IMR-90 (cell line): ENCODE data around the gene ME3. TPM values are rescaled to one million over a fixed set of nuclear protein-coding genes. Genes with fewer than 3 reads are reported as not detected.

ENCODE experiments used
- ATAC-seq: fragments of 200-7000 bp; cut with Tn5 transposase; 2 replicates; pipeline ENCODE4 v1.9.1; 2020; ENCODE audit warnings: low read depth, mild to moderate bottlenecking, moderate library complexity
- BruUV-seq: library from RNA; stranded (reverse); fragments of 400-500 nt; replicated peaks from 2 replicates; lab custom pipeline; 2021; lab: Mats Ljungman, UMichigan
- CTCF ChIA-PET: fragments of 300-600 bp; formaldehyde crosslinking; extraction: SDS; loops from one replicate; lab custom pipeline; 2021; ENCODE audit warnings: antibody characterized with exemption; lab: Yijun Ruan, JAX
- POLR2A ChIA-PET: fragments of 300-600 bp; sonication (Branson Sonifier 250); formaldehyde crosslinking; loops from one replicate; lab custom pipeline; 2022; ENCODE audit warnings: antibody characterized with exemption; ENCODE audit not compliant: unreplicated experiment; lab: Charles Lee
- DNase-seq: peaks from one replicate; pipeline ENCODE4 v3.0.0; 2013
- H2AFZ ChIP-seq: replicated peaks from 2 replicates; pipeline ENCODE3; 2013; ENCODE audit warnings: low read length, mild to moderate bottlenecking; ENCODE audit not compliant: poor library complexity
- H2AK5ac ChIP-seq: 2 replicates; pipeline ENCODE4 v1.6.1; 2013; ENCODE audit warnings: low read depth, low read length, inconsistent platforms
- H2AK9ac ChIP-seq: replicated peaks from 2 replicates; pipeline ENCODE3; 2013; ENCODE audit warnings: mild to moderate bottlenecking, low read depth, low read length, moderate library complexity; ENCODE audit not compliant: poor library complexity
- H2BK120ac ChIP-seq: 2 replicates; pipeline ENCODE4 v1.6.1; 2013; ENCODE audit warnings: low read depth, low read length, inconsistent platforms
- H2BK15ac ChIP-seq: 3 replicates; pipeline ENCODE4 v1.6.1; 2013; ENCODE audit warnings: low read depth, low read length, inconsistent platforms
- H2BK20ac ChIP-seq: 2 replicates; pipeline ENCODE4 v1.6.1; 2013; ENCODE audit warnings: low read depth, mild to moderate bottlenecking, inconsistent platforms, low read length, moderate library complexity
- H2BK5ac ChIP-seq: 2 replicates; pipeline ENCODE4 v1.6.1; 2013; ENCODE audit warnings: mild to moderate bottlenecking, low read depth, low read length, inconsistent platforms; ENCODE audit not compliant: poor library complexity, severe bottlenecking
- H3K14ac ChIP-seq: replicated peaks from 2 replicates; pipeline ENCODE4 v1.6.1; 2013; ENCODE audit warnings: low read depth, low read length, inconsistent platforms
- H3K18ac ChIP-seq: 2 replicates; pipeline ENCODE4 v1.6.1; 2013; ENCODE audit warnings: low read depth, low read length, control low read depth
- H3K23ac ChIP-seq: 2 replicates; pipeline ENCODE4 v1.6.1; 2013; ENCODE audit warnings: low read depth, low read length, inconsistent platforms
- H3K27ac ChIP-seq: 2 replicates; pipeline ENCODE4 v1.5.1; 2013; ENCODE audit warnings: mild to moderate bottlenecking, control low read depth, low read length; ENCODE audit not compliant: insufficient read depth
- H3K27me3 ChIP-seq: 2 replicates; pipeline ENCODE4 v1.6.1; 2013; ENCODE audit warnings: low read length; ENCODE audit not compliant: control insufficient read depth, insufficient read depth
- H3K36me3 ChIP-seq: 2 replicates; pipeline ENCODE4 v1.6.1; 2013; ENCODE audit warnings: low read length, mixed read lengths; ENCODE audit not compliant: control insufficient read depth, insufficient read depth
- H3K4ac ChIP-seq: 2 replicates; pipeline ENCODE4 v1.6.1; 2013; ENCODE audit warnings: low read depth, low read length, inconsistent platforms
- H3K4me1 ChIP-seq: 2 replicates; pipeline ENCODE4 v1.6.1; 2013; ENCODE audit warnings: low read length, mixed read lengths; ENCODE audit not compliant: control insufficient read depth, insufficient read depth
- H3K4me2 ChIP-seq: 2 replicates; pipeline ENCODE4 v1.6.1; 2013; ENCODE audit warnings: low read depth, mild to moderate bottlenecking, control low read depth, low read length, moderate library complexity
- H3K4me3 ChIP-seq: 2 replicates; pipeline ENCODE4 v1.5.1; 2013; ENCODE audit warnings: low read depth, mild to moderate bottlenecking, control low read depth, low read length, moderate library complexity; ENCODE audit not compliant: insufficient read depth
- H3K56ac ChIP-seq: 2 replicates; pipeline ENCODE4 v1.6.1; 2013; ENCODE audit warnings: low read length, inconsistent platforms; ENCODE audit not compliant: insufficient read depth; ENCODE audit errors: extremely low read depth
- H3K79me1 ChIP-seq, 2 experiments: 2 replicates each; pipeline ENCODE4 v1.6.1; 2013; ENCODE audit warnings: low read length in 2 of 2, inconsistent platforms in 1 of 2, low read depth in 1 of 2
- H3K9ac ChIP-seq: 2 replicates; pipeline ENCODE4 v1.6.1; 2013; ENCODE audit warnings: low read depth, low read length, control low read depth
- H3K9me1 ChIP-seq: 2 replicates; pipeline ENCODE4 v1.6.1; 2013; ENCODE audit warnings: low read length, inconsistent platforms; ENCODE audit not compliant: insufficient read depth
- H3K9me3 ChIP-seq: 2 replicates; pipeline ENCODE4 v1.6.1; 2013; ENCODE audit warnings: low read length; ENCODE audit not compliant: control insufficient read depth, insufficient read depth
- H4K20me1 ChIP-seq: 2 replicates; pipeline ENCODE4 v1.6.1; 2013; ENCODE audit warnings: low read length, inconsistent platforms; ENCODE audit not compliant: insufficient read depth
- H4K5ac ChIP-seq: 2 replicates; pipeline ENCODE4 v1.6.1; 2013; ENCODE audit warnings: mild to moderate bottlenecking, low read depth, low read length, control low read depth
- H4K8ac ChIP-seq, 2 experiments: 2 replicates each; pipeline ENCODE4 v1.6.1; 2013; ENCODE audit warnings: low read depth in 2 of 2, low read length in 2 of 2, control low read depth in 1 of 2, inconsistent platforms in 1 of 2
- H4K91ac ChIP-seq: 2 replicates; pipeline ENCODE4 v1.6.1; 2013; ENCODE audit warnings: low read depth, low read length, inconsistent platforms; ENCODE audit not compliant: insufficient read depth
- BHLHE40 ChIP-seq: fragments of 150-350 bp; IDR thresholded peaks from 2 replicates; pipeline ENCODE4 v1.6.1; 2016; ENCODE audit warnings: mild to moderate bottlenecking, low read depth, low read length
- CEBPB ChIP-seq: IDR thresholded peaks from 2 replicates; pipeline ENCODE4 v1.6.1; 2012; ENCODE audit warnings: low read depth, low read length, improper control_type of control experiment
- CHD1 ChIP-seq: IDR thresholded peaks from 2 replicates; pipeline ENCODE4 v1.6.1; 2012; ENCODE audit warnings: low read depth, low read length, improper control_type of control experiment
- FOS ChIP-seq: fragments of 150-350 bp; IDR thresholded peaks from 2 replicates; pipeline ENCODE4 v1.6.1; 2016; ENCODE audit warnings: low read depth, low read length
- MAFK ChIP-seq: IDR thresholded peaks from 2 replicates; pipeline ENCODE4 v1.6.1; 2012; ENCODE audit warnings: low read depth, low read length, improper control_type of control experiment
- MAZ ChIP-seq: IDR thresholded peaks from 2 replicates; pipeline ENCODE4 v1.6.1; 2012; ENCODE audit warnings: low read depth, mild to moderate bottlenecking, low read length, improper control_type of control experiment, moderate library complexity, borderline replicate concordance
- MXI1 ChIP-seq: IDR thresholded peaks from 2 replicates; pipeline ENCODE4 v1.6.1; 2012; ENCODE audit warnings: low read depth, mild to moderate bottlenecking, low read length, moderate library complexity, borderline replicate concordance
- NFE2L2 ChIP-seq: fragments of 150-350 bp; IDR thresholded peaks from 2 replicates; pipeline ENCODE4 v1.6.1; 2016; ENCODE audit warnings: low read depth, mild to moderate bottlenecking, low read length
- POLR2A ChIP-seq: IDR thresholded peaks from 2 replicates; pipeline ENCODE4 v1.6.1; 2012; ENCODE audit warnings: mild to moderate bottlenecking, low read depth, low read length
- RAD21 ChIP-seq: IDR thresholded peaks from 2 replicates; pipeline ENCODE4 v1.6.1; 2012; ENCODE audit warnings: low read length, improper control_type of control experiment
- RCOR1 ChIP-seq: IDR thresholded peaks from 2 replicates; pipeline ENCODE4 v1.6.1; 2012; ENCODE audit warnings: mild to moderate bottlenecking, low read length, improper control_type of control experiment; ENCODE audit not compliant: insufficient replicate concordance
- RFX5 ChIP-seq: IDR thresholded peaks from 2 replicates; pipeline ENCODE4 v1.8.0; 2012; ENCODE audit warnings: low read depth, mild to moderate bottlenecking, low read length, moderate library complexity
- SMC3 ChIP-seq: fragments of 150-350 bp; IDR thresholded peaks from 2 replicates; pipeline ENCODE4 v1.6.1; 2016; ENCODE audit warnings: low read depth, mild to moderate bottlenecking, antibody characterized with exemption, low read length, moderate library complexity
- USF2 ChIP-seq: fragments of 150-350 bp; IDR thresholded peaks from 2 replicates; pipeline ENCODE4 v1.6.1; 2017; ENCODE audit warnings: mild to moderate bottlenecking, antibody characterized with exemption, low read length, low read depth
- WGBS, 2 experiments: methylation state at CpG; one replicate each; pipeline versions ENCODE4 v1.1.5 to v1.1.7; 2013; ENCODE audit warnings: missing lambda C conversion rate in 2 of 2; ENCODE audit not compliant: insufficient read length in 1 of 2; ENCODE audit errors: extremely low coverage in 2 of 2; 5-methylcytosine and 5-hydroxymethylcytosine counted together
- dilution Hi-C: fragments of 300-500 bp; cut with HindIII; formaldehyde crosslinking; loops from one replicate; pipeline ENCODE4 v1.14.3; 2018; ENCODE audit warnings: low sequenced_read_pairs; ENCODE audit not compliant: unreplicated experiment
- in situ Hi-C: fragments of 300-500 bp; cut with MboI; formaldehyde crosslinking; loops from 3 replicates; pipeline ENCODE4 v1.14.3; 2019; ENCODE audit warnings: low sequenced_read_pairs, inconsistent platforms, mixed read lengths
- intact Hi-C: fragments of 100-400 bp; cut with micrococcal nuclease; formaldehyde crosslinking; loops from 2 replicates; pipeline ENCODE4 v1.10.0; 2022
- polyA plus RNA-seq, 3 experiments: library from polyadenylated mRNA; depleted of rRNA; stranded (reverse); fragments of >200 nt; gene quantifications; 2 replicates each; pipeline ENCODE4 v1.2.3, GENCODE V29; 2012; ENCODE audit warnings: low replicate concordance in 1 of 3
- total RNA-seq: library from RNA; depleted of rRNA; stranded (reverse); fragments of >200 nt; gene quantifications from 2 replicates; pipeline ENCODE4 v1.2.3, GENCODE V29; 2012
- TF ChIP-seq, protein P1 (sequence below): conservative IDR thresholded peaks from 2 replicates; pipeline ENCODE4 v1.5.1; 2012; ENCODE audit warnings: mild to moderate bottlenecking, low read depth, low read length, improper control_type of control experiment
- TF ChIP-seq, protein P2 (sequence below): fragments of 150-350 bp; IDR thresholded peaks from 2 replicates; pipeline ENCODE4 v1.6.1; 2016; ENCODE audit warnings: low read depth, mild to moderate bottlenecking, low read length, moderate library complexity, borderline replicate concordance

The ME3 gene
- total and polyA plus RNA-seq, 2 of the 4 experiments (the other 2 are of a cell fraction): 7.8 to 9.0 TPM

GRCh38 chr11:86495351-86495750 lies 177.1 kb downstream of the ME3 start:
- H2BK120ac ChIP-seq: no peak overlapping the region
- in situ Hi-C loops: no loop called here
- H3K36me3 ChIP-seq: no peaks in the 10 kb centered on the region
- peaks cover 7% of the 10 kb centered on the region; the same call in 1 of the 2 replicates for H3K9me1 ChIP-seq
- no peak overlapping the region; the same call in 1 of the 2 replicates for H3K23ac ChIP-seq
- H4K91ac ChIP-seq: no peak overlapping the region
- intact Hi-C loops: no loop called here
- dilution Hi-C loops: no loop called here
- ChIA-PET POLR2A (no interaction called here), CTCF (interaction anchor here (1.1 kb wide), 2 partner anchors 18 to 53 kb away, joined by 3 read pairs; no protein-coding TSS in a partner anchor)
- H3K27me3 ChIP-seq: no peaks in the 10 kb centered on the region; the same call in 1 of the 2 replicates
- ATAC-seq: no peak
- no peaks in the 10 kb centered on the region for H4K20me1 ChIP-seq
- no peak overlapping the region for H2AFZ ChIP-seq
- H3K79me1 ChIP-seq: no peaks in the 10 kb centered on the region
- H3K4me1 ChIP-seq: peaks cover 10% of the 10 kb centered on the region
- H4K8ac ChIP-seq: no peak overlapping the region
- H3K18ac ChIP-seq: no peak overlapping the region
- WGBS, 2 experiments: no CpG with 5 or more reads among the region's 2 CpGs
- H3K27ac ChIP-seq: no peak overlapping the region
- no peak overlapping the region for H2BK5ac ChIP-seq
- no peak overlapping the region for H3K14ac ChIP-seq
- H3K9ac ChIP-seq: no peak overlapping the region
- DNase-seq: no peak
- H2BK15ac ChIP-seq: no peak overlapping the region
- BruUV-seq: no TSS peak
- H2BK20ac ChIP-seq: no peak overlapping the region
- no peak overlapping the region for H3K56ac ChIP-seq
- no peak overlapping the region for H3K4ac ChIP-seq
- no peak overlapping the region for H3K4me2 ChIP-seq
- H3K9me3 ChIP-seq: no peaks in the 10 kb centered on the region
- TF ChIP-seq FOS (no peak), POLR2A (no peak), MXI1 (no peak), RAD21 (no peak), NFE2L2 (no peak), RCOR1 (no peak), CEBPB (no peak), MAFK (no peak), MAZ (no peak), CHD1 (no peak), BHLHE40 (no peak), RFX5 (no peak), USF2 (no peak), SMC3 (no peak)
- TF ChIP-seq, protein P1, sequence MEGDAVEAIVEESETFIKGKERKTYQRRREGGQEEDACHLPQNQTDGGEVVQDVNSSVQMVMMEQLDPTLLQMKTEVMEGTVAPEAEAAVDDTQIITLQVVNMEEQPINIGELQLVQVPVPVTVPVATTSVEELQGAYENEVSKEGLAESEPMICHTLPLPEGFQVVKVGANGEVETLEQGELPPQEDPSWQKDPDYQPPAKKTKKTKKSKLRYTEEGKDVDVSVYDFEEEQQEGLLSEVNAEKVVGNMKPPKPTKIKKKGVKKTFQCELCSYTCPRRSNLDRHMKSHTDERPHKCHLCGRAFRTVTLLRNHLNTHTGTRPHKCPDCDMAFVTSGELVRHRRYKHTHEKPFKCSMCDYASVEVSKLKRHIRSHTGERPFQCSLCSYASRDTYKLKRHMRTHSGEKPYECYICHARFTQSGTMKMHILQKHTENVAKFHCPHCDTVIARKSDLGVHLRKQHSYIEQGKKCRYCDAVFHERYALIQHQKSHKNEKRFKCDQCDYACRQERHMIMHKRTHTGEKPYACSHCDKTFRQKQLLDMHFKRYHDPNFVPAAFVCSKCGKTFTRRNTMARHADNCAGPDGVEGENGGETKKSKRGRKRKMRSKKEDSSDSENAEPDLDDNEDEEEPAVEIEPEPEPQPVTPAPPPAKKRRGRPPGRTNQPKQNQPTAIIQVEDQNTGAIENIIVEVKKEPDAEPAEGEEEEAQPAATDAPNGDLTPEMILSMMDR: no peak
- TF ChIP-seq, protein P2, sequence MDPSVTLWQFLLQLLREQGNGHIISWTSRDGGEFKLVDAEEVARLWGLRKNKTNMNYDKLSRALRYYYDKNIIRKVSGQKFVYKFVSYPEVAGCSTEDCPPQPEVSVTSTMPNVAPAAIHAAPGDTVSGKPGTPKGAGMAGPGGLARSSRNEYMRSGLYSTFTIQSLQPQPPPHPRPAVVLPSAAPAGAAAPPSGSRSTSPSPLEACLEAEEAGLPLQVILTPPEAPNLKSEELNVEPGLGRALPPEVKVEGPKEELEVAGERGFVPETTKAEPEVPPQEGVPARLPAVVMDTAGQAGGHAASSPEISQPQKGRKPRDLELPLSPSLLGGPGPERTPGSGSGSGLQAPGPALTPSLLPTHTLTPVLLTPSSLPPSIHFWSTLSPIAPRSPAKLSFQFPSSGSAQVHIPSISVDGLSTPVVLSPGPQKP: no peak
- H3K4me3 ChIP-seq: no peak overlapping the region
- no peak overlapping the region for H2AK9ac ChIP-seq
- no peak overlapping the region for H4K5ac ChIP-seq
- H2AK5ac ChIP-seq: no peak overlapping the region
